22Rv1 (cell line): ENCODE results near the gene MYPOP.

ENCODE experiments used
- ZFX ChIP-seq: fragments of 450-650 bp; IDR thresholded peaks from 2 replicates; pipeline ENCODE4 v1.6.1; 2017; ENCODE audit warnings: antibody characterized with exemption, borderline replicate concordance
- TF ChIP-seq, protein P1 (sequence below): fragments of 450-650 bp; IDR thresholded peaks from 2 replicates; pipeline ENCODE4 v1.5.1; 2017; ENCODE audit warnings: mild to moderate bottlenecking

DNA sequence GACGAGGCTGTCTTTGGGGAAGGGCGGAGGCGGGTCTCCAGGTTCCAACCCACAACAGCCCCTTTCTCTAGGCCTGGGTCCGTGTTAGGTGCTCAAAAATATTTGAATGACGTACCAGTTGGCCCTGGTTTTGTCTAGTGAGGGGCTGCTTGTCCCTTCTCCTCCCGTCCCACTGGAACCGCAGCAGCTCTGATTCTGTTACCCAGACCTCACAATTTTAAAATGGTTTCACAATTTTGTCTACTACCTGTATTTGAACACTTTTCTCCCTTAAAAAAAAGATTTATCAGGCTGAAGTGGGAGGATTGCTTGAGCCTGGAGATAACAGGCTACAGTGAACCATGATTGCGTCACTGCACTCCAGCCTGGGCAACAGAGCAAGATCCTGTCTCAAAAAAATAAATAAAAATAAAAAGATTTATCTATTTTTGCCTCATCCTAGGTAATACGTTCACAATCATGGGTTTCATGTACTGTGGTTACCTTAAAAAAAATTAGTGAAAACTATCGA is 15.2 kb downstream of the MYPOP start:
- TF ChIP-seq, protein P1, sequence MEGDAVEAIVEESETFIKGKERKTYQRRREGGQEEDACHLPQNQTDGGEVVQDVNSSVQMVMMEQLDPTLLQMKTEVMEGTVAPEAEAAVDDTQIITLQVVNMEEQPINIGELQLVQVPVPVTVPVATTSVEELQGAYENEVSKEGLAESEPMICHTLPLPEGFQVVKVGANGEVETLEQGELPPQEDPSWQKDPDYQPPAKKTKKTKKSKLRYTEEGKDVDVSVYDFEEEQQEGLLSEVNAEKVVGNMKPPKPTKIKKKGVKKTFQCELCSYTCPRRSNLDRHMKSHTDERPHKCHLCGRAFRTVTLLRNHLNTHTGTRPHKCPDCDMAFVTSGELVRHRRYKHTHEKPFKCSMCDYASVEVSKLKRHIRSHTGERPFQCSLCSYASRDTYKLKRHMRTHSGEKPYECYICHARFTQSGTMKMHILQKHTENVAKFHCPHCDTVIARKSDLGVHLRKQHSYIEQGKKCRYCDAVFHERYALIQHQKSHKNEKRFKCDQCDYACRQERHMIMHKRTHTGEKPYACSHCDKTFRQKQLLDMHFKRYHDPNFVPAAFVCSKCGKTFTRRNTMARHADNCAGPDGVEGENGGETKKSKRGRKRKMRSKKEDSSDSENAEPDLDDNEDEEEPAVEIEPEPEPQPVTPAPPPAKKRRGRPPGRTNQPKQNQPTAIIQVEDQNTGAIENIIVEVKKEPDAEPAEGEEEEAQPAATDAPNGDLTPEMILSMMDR = no peak
- no peak for TF ChIP-seq ZFX
